ENCODE data around the gene NCOA7.

NCOA7 gene

GRCh38 chr6:125811259-125811658 is 20.5 kb downstream of the NCOA7 start:
- DNase-seq (ENCODE audit: low spot score): peak; percentile 56

- no peak for DNase-seq (ENCODE audit: low spot score)
These were observed 21.9 kb downstream of the NCOA7 start for GRCh38 chr6:125812394-125813292.

GRCh38 chr6:125814481-125814880 is 23.7 kb downstream of the NCOA7 start:
- peak; percentile 54 for DNase-seq (ENCODE audit: low spot score)

GRCh38 chr6:125815080-125815910 is 24.5 kb downstream of the NCOA7 start:
- no peak for DNase-seq (ENCODE audit: low spot score)

GRCh38 chr6:125816828-125817280 is 26.1 kb downstream of the NCOA7 start:
- no peak for DNase-seq (ENCODE audit: low spot score)

GRCh38 chr6:125818225-125818657 is 27.5 kb downstream of the NCOA7 start:
- no peak for DNase-seq (ENCODE audit: low spot score)

- DNase-seq (ENCODE audit: low spot score): no peak
These were observed 28.1 kb downstream of the NCOA7 start for GRCh38 chr6:125818772-125819260.

- DNase-seq (ENCODE audit: low spot score): no peak
These were observed 29.0 kb downstream of the NCOA7 start for GRCh38 chr6:125819535-125820326.

GRCh38 chr6:125821825-125822281 is 31.1 kb downstream of the NCOA7 start:
- DNase-seq (ENCODE audit: low spot score): no peak

- DNase-seq (ENCODE audit: low spot score): no peak
These were observed 32.4 kb downstream of the NCOA7 start for GRCh38 chr6:125823180-125823579.

- no peak for DNase-seq (ENCODE audit: low spot score)
These were observed 34.4 kb downstream of the NCOA7 start for GRCh38 chr6:125824946-125825771.

GRCh38 chr6:125826695-125827463 is 36.1 kb downstream of the NCOA7 start:
- DNase-seq (ENCODE audit: low spot score): no peak

GRCh38 chr6:125827788-125828320 is 37.1 kb downstream of the NCOA7 start:
- no peak for DNase-seq (ENCODE audit: low spot score)

- no peak for DNase-seq (ENCODE audit: low spot score)
These were observed 37.8 kb downstream of the NCOA7 start for GRCh38 chr6:125828476-125829039.

GRCh38 chr6:125829433-125829832 is 38.7 kb downstream of the NCOA7 start:
- no peak for DNase-seq (ENCODE audit: low spot score)

GRCh38 chr6:125831659-125832058 is 40.9 kb downstream of the NCOA7 start:
- no peak for DNase-seq (ENCODE audit: low spot score)

GRCh38 chr6:125832391-125833117 is 41.8 kb downstream of the NCOA7 start:
- DNase-seq (ENCODE audit: low spot score): no peak

- no peak for DNase-seq (ENCODE audit: low spot score)
These were observed 43.6 kb downstream of the NCOA7 start for GRCh38 chr6:125834348-125834747.
